Vagina (tissue), 2 donors: ENCODE data around the gene KCTD14.

Experiments
- POLR2A ChIP-seq, 2 donors: fragments of 450-650 bp; IDR thresholded peaks; one replicate each; pipeline ENCODE4 v1.6.1; 2017; ENCODE audit warnings: antibody characterized with exemption in 2 of 2, mild to moderate bottlenecking in 2 of 2, moderate library complexity in 2 of 2
- POLR2AphosphoS5 ChIP-seq, 2 donors: sonication (generic); formaldehyde crosslinking; IDR thresholded peaks; one replicate each; pipeline ENCODE4 v1.9.0; 2017; ENCODE audit warnings: antibody characterized with exemption in 2 of 2, mild to moderate bottlenecking in 2 of 2, low read depth in 1 of 2; ENCODE audit not compliant: insufficient read depth in 1 of 2
- TF ChIP-seq, protein P1 (sequence below), 3 experiments: fragments of 450-650 bp in 2 of 3; fragments of 200-600 bp in 1 of 3; sonication (generic) in 1 of 3; IDR thresholded peaks; one replicate each; pipeline ENCODE4 v1.5.1; 2017 to 2019; ENCODE audit warnings: antibody characterized with exemption in 3 of 3, mild to moderate bottlenecking in 2 of 3, moderate library complexity in 2 of 3

DNA sequence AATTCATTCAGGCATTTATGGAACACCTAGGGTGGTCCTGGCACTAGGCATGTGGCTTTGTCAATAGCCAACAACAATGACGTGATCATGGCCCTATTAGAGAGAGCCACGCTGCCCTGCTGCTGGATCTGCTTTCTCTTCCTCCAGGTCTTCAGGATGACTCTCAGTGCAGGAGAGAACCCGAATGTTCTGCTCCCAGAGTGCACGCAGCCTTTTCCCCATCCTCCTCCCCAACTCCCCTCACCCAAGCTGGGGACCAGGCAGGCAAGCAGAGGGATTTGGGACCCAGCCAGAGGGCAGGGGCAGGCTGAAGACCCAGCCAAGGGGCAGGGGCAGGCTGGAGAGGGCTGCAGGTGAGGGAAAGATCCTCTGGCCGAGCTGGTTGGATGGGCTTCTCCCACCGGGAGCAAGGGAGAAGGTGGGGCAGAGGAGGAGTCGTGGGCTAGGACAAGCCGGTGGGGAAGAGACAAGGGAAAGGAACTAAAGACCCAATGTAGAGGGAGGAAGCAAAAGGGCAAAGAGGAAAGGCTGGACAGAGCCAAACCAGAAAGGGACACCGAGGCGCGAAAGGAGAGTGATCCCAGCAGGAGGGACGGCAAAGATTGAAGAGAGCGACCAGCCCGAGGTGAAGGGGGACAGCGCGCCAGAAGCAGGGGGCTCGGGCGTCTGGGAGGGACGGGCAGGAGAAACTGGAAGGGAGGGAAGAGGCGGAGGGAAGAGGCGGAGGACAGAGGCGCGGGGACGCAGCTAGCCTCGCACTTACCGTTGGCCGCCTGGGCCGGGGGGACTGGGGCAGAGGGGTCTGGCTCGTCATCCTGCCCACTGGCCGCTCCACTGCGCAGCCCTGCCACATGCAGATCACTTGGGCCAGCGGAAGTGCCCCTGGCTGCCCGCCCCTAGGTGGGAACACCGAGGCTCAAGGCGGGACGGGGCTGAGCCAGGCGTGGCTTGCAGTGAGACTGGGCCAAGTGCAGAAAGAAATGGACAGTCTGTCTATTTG is at the start of gene KCTD14:
- TF ChIP-seq, protein P1, sequence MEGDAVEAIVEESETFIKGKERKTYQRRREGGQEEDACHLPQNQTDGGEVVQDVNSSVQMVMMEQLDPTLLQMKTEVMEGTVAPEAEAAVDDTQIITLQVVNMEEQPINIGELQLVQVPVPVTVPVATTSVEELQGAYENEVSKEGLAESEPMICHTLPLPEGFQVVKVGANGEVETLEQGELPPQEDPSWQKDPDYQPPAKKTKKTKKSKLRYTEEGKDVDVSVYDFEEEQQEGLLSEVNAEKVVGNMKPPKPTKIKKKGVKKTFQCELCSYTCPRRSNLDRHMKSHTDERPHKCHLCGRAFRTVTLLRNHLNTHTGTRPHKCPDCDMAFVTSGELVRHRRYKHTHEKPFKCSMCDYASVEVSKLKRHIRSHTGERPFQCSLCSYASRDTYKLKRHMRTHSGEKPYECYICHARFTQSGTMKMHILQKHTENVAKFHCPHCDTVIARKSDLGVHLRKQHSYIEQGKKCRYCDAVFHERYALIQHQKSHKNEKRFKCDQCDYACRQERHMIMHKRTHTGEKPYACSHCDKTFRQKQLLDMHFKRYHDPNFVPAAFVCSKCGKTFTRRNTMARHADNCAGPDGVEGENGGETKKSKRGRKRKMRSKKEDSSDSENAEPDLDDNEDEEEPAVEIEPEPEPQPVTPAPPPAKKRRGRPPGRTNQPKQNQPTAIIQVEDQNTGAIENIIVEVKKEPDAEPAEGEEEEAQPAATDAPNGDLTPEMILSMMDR (IDR thresholded peaks at IDR 0.05) = no peak
- no peak for TF ChIP-seq POLR2A (IDR thresholded peaks at IDR 0.05)
- no peak for TF ChIP-seq POLR2AphosphoS5 (IDR thresholded peaks at IDR 0.05; ENCODE audit: insufficient read depth in 1 of 2, low read depth in 1 of 2)
